Measurements from ENCODE around the gene CERKL.

DNA sequence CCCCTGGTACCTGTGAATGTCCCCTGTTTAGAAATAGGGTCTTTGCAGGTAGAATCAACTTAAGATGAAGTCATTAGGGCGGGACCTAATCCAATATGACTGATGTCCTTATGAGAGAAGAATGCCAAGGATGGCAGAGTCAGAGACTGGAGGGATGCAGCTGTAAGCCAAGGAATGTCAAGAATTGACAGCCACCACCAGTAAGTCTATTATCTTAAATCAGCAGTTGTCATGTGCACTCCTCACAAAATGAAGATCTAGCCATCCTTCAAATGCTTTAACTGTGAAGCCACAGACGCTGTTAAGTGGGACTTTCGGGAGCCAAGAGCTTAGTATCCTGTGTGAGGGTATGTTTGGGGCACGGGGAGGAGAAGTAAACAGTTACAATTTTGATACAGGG lies 116.5 kb downstream of the CERKL start:
- TF ChIP-seq, protein P1, sequence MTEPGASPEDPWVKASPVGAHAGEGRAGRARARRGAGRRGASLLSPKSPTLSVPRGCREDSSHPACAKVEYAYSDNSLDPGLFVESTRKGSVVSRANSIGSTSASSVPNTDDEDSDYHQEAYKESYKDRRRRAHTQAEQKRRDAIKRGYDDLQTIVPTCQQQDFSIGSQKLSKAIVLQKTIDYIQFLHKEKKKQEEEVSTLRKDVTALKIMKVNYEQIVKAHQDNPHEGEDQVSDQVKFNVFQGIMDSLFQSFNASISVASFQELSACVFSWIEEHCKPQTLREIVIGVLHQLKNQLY (CRISPR knock-in tag; IDR thresholded peaks at IDR 0.05): no peak
- TF ChIP-seq TP53 (CRISPR knock-in tag; IDR thresholded peaks at IDR 0.05) (no peak), CREB1 (CRISPR knock-in tag; IDR thresholded peaks at IDR 0.05) (no peak), SP1 (CRISPR knock-in tag; conservative IDR thresholded peaks at IDR 0.05) (no peak)
- TF ChIP-seq, protein P2, sequence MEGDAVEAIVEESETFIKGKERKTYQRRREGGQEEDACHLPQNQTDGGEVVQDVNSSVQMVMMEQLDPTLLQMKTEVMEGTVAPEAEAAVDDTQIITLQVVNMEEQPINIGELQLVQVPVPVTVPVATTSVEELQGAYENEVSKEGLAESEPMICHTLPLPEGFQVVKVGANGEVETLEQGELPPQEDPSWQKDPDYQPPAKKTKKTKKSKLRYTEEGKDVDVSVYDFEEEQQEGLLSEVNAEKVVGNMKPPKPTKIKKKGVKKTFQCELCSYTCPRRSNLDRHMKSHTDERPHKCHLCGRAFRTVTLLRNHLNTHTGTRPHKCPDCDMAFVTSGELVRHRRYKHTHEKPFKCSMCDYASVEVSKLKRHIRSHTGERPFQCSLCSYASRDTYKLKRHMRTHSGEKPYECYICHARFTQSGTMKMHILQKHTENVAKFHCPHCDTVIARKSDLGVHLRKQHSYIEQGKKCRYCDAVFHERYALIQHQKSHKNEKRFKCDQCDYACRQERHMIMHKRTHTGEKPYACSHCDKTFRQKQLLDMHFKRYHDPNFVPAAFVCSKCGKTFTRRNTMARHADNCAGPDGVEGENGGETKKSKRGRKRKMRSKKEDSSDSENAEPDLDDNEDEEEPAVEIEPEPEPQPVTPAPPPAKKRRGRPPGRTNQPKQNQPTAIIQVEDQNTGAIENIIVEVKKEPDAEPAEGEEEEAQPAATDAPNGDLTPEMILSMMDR (IDR thresholded peaks at IDR 0.05): no peak
- TF ChIP-seq, protein P3, sequence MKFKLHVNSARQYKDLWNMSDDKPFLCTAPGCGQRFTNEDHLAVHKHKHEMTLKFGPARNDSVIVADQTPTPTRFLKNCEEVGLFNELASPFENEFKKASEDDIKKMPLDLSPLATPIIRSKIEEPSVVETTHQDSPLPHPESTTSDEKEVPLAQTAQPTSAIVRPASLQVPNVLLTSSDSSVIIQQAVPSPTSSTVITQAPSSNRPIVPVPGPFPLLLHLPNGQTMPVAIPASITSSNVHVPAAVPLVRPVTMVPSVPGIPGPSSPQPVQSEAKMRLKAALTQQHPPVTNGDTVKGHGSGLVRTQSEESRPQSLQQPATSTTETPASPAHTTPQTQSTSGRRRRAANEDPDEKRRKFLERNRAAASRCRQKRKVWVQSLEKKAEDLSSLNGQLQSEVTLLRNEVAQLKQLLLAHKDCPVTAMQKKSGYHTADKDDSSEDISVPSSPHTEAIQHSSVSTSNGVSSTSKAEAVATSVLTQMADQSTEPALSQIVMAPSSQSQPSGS (CRISPR knock-in tag; IDR thresholded peaks at IDR 0.05; ENCODE audit: borderline replicate concordance, low read depth): no peak

All from WTC11 (cell line).